HT-29 (cell line): ENCODE data around the gene DAPP1. TPM values are rescaled to one million over a fixed set of nuclear protein-coding genes. Genes with fewer than 3 reads are reported as not detected.
"Not testable (repeated sequence)": the region's sequence is repeated elsewhere in the genome, so short reads cannot be mapped to it uniquely, and the experiment has no call there.

Experiments
- DNase-seq: peaks from one replicate; pipeline ENCODE4 v3.0.0-alpha.2; 2015; ENCODE audit warnings: low spot score
- total RNA-seq: library from RNA; depleted of rRNA; stranded (reverse); fragments of >200 nt; shearing (Covaris generic); gene quantifications from 2 replicates; pipeline ENCODE4 v1.2.3, GENCODE V29; 2014; rRNA removed

DAPP1 gene, protein sequence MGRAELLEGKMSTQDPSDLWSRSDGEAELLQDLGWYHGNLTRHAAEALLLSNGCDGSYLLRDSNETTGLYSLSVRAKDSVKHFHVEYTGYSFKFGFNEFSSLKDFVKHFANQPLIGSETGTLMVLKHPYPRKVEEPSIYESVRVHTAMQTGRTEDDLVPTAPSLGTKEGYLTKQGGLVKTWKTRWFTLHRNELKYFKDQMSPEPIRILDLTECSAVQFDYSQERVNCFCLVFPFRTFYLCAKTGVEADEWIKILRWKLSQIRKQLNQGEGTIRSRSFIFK
- 2.5 and 3.8 TPM in 2 replicates for total RNA-seq

DNA sequence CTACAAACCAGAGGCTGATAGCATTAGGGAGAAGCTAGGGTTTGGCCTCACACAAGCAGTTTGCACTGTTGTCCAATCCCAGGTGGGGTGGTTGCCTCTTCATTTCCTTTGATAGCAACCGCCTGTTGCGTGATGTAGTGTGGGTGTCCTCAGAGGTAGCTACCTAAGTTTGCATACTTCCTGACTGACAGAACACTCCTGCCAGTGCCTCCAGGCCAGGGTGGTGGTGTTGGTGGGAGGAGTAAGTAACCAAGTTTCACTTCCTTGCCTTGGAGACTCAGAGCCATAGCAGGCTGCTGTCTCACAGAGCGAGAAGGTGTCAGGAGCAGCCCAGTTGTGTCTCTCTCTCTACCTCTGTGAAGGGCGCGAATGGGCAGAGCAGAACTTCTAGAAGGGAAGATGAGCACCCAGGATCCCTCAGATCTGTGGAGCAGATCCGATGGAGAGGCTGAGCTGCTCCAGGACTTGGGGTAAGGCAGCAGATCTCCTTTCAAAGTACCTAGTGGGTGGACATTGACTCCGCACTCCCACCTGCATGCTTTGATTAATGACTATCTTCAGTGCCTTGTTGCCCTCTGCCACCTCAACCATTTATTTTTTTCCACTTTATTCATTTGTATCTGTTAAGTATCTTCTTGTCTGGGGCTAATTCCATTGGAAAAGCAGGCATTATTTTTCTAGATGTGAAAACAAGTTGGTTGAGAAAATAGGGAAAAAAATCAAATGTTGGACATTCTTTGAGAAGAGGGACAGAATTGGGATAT lies at the start of gene DAPP1:
DAPP1 (plus strand) TSS at position 283 of the 764 bp plus-strand sequence; CDS start at position 370, 87 bp downstream.
- peak; percentile 76 for DNase-seq

DNA sequence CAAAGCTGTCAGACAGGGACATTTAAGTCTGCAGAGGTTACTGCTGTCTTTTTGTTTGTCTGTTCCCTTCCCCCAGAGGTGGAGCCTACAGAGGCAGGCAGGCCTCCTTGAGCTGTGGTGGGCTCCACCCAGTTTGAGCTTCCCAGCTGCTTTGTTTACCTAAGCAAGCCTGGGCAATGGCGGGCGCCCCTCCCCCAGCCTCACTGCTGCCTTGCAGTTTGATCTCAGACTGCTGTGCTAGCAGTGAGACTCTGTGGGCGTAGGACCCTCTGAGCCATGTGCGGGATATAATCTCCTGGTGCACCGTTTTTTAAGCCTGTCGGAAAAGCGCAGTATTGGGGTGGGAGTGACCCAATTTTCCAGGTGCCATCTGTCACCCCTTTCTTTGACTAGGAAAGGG lies 45.8 kb upstream of the DAPP1 start:
- DNase-seq = not testable (repeated sequence)

DNA sequence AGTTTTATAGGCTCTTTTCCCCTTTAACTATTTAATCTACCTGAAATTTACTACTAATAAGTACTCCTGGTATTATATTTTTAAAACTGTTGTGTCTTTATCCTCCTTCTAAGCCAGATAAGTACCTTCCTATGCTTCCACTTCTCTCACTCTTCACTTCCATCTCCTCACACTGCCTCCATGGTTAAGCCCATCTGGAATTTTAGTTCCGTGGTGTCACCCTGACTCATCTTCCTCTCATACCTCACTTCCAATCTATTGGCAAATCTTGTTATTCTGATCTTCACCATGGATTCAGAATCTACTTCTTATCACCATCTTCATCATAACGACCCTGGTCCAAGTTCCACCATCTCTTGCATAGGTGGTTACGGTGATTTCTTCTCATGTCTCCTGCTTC lies 32.7 kb upstream of the DAPP1 start:
- DNase-seq = no peak

DNA sequence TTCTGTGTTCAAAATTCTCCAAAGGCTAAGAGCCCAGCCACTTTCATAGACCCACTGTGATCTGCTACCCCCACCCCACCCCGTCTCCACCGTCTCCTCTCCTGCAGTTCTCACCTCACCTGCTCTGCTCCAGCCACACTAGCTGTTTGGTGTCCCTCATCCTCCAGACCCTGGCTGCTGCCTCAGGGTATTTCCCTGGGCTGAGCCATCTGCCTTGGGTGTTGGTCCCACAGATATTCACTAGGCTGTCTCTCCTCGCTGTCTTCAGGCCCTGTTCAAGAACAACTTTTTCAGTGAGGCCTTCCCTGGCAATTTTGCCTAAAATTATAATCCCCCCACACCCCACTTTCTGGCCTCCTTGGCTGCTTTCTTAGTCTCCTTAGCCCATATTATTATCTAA lies 31.8 kb upstream of the DAPP1 start:
- DNase-seq = no peak

DNA sequence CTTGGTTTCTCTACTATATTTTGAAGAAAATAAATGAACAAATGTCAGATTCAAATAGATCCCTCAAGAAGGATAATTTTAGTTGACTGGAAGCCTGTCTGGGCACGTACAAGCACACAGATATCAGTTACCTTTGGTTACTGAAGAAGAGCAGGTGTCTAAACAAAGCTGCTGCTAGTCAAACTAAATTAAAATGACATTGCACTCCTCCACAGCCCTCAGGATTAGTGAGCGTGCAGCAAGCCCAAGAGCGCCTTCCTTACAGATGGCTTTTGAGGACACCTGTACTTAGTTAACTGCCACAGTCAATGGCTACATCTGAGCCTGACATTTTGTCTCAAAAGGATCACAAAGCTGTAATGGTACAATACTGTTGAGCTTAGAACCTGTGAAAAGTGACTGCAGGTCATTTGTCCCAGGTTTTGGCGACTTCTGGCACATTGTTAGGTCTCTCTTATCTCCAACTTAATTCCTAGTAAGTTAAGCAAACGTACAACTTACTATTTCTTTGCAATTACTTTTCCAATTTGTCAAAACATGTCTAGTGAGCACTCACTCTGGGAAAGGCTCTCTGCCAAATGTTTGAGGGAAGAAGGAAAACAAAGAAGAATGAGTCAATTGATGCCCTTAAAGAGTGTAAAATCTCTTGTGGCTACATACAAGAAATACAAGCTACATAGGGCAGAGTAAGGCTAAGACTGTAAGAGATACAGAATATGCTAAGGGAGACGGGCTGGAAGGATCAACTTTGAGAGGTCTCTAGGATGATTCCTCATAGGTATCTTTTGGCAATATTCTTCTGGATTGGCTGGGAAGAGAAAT lies 25.6 kb upstream of the DAPP1 start:
- no peak for DNase-seq

DNA sequence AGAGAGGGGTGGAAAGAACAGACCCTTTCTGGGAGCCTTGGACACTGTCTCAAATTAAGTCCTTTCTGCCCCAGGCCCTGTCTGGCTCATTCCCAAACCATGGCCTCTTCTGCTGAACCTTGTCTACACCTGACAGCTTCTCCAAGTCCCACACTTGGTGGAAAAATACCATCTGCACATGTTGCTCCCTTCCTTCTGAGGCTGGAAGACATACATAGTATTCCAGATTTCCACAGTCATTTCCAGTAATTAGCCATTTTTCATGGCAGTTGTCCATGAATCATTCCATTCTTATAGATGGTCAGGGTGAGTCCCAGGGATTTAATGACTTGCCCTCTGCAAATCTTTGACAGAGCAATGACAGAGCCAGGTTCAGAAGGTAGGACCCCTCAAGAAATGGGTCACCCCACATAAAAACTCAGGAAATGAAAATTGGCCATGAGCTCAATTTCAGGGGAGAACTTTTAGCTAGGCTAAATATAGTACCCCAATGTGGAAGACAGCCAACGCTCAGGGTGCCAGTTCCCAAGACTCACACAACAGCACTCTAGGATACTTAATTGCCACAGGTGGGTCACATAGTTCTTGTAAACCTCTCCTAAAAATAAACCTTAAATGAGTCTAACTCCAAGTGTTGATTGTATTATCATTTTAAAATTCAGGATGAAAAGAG lies 16.2 kb upstream of the DAPP1 start:
- DNase-seq = no peak

DNA sequence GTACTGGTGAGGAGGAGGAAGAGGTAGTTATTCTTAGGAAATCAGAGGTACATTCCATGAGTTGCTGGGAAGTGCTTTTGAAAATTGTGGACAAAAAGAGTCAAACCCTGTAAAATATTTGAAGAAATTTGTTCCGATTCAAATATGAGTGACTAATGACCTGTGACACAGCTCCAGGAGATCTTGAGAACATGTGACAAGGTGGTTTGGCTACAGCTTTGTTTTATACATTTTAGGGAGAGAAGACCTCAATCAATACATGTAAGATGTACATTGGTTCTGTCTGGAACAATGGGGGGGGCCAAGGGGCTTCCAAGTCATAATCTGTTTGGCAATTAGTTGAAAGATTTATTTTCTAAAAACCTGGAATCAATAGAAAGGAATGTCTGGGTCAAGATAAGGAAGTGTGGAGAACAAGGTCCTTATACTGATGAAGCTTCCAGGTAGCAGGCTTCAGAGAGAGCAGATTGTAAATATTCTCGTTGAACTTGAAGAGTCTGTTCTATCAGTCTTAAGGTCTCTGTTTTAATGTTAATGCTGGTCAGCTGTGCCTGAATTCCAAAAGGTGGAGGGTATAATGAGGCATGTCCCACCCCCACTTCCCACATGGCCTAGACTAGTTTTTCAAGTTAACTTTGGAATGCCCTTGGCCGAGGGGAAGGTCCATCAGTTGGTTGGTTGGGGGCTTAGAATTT lies 15.5 kb upstream of the DAPP1 start:
- DNase-seq = no peak

DNA sequence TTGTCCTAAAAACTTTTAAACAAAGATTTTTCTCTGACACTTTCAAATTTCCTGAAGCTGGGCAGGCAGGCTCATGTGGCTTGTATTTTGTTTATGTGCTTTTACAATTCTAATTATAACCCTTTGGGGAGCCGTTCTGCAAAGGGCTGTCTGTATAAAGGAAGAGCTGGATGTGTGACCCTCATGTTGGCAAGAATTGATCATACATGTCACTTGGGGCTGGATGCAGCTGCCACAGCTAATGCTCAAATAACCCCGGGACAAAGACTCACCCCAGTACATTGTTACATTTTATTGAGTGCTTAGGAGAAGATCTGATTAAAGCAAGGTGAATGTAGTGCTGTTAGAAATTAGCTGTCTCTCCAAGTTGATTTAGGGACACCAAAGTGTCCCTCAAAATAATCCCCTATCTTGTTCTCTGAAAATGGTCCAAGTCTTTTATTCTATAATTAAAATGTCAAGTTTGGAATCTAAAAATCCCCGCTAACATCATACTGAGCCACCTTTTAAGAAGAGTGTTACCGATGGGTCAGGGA lies 13.0 kb upstream of the DAPP1 start:
- no peak for DNase-seq

DNA sequence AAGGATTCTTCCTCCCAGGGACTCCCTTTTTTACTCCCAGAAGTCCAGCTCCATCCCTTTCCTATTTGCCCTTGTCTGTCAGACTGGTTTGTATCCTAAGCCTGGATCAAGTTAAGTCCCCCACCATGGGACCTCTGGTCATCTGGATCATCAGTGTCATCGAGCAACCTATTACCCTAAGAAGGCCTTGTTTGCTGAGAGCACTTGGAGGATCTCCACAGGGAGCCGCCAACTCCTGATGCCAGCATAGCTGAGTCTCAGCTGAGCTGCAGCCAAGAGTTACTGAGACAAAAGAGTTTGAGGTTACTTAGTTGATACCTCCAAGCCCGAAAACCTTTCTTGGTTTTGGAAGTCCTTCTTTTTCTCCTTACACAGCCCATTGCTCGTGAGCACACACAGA lies 10.1 kb upstream of the DAPP1 start:
- DNase-seq = no peak

DNA sequence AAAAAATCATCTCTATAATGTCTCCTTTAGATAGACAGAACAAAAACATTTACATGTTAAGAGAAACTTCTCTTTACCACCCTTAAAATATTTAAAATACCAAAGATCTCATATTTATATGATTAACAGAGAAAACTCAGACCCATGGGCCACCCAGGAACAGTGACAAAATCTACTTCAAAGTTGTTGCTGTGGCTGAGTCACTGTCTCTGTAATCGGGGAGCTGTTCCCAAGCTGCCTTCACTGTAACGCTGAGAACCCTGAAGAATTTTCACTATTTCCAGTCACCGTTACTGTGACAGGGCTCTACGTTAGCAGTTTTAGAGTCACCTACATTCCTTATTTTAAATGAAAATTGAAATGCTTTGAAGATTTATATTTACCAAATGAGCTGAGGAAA lies 9.0 kb upstream of the DAPP1 start:
- DNase-seq = no peak

DNA sequence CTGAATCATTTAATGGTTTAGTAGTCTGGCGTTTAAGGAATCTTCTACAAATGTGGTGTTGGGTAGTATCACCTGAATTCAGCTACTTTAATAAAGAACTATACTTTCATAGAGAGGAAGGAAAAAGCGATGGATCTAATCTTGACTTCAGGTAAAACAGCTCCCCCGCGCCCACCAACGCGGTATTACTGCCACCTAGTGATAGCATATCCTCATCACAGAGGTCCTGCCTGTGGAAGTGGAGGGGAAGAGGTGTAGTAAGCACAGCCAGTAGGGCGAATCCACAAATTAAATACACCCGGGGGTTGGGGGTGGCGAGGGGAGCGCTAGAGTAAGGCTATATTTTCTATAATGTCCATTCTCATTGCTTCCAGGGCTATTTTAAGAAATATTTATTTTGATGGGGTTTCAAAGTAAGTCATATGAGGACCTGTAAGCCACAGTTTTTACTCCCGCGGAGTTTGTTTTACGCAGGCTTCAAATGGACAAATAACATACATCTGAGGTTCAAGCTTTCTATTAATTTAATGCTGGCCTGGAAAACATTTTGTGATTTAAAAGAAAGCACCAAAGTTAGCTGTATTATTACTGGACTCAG lies 8.3 kb upstream of the DAPP1 start:
- DNase-seq = peak; percentile 77

DNA sequence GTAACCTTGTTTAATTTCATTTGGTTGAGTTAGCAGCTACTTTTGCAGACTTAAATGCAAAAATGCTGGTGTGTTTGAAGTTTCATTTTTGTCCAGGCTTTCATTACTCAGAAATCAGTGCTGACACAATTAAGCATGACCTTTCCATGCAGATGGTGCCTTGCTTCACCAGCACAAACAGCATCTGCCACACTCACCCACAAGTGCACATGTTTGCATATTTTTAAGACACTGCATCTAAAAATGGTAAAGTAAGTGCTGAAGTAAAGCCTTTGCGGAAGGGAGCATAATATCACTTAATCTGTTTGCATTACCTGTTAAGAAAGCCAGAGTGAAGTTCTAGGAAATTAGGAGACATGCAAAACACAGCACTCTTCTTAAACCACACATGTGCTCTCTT lies 7.3 kb upstream of the DAPP1 start:
- no peak for DNase-seq

DNA sequence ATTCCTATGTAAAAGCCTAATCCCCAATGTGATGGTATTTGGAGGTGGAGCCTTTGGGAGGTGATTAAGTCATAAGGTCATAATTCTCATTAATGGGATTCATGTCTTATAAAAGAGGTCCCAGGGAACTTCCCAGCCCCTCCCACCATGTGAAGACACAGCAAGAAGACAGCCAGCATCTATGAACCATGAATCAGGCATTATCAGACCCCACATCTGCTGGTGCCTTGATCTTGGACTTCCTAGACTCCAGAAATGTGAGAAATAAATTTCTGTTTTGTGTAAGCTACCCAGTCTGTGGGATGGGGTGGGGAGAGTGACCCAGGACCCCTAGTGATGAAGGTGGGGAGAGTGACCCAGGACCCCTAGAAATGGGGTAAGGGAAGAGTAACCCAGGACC lies 6.1 kb upstream of the DAPP1 start:
- DNase-seq = no peak

DNA sequence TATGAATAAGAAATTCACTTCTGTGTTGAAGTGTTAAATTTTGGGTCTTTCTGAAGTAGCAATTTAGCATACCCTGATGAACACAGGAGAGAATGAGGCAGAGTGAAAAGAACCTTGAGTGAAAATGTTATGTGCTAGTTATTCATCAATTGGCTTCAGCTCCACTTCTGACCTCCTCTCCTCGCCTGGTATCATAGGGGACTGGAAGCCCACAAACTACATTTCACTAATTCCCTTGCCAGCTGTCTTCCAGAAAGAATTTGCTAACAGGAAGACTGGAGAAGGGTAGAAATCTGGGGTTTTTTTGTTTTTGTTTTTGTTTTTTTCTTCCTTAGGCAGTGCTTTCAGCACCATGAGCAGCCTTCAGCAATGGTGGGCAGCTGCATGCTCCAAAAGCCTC lies 5.5 kb upstream of the DAPP1 start:
- DNase-seq = no peak

DNA sequence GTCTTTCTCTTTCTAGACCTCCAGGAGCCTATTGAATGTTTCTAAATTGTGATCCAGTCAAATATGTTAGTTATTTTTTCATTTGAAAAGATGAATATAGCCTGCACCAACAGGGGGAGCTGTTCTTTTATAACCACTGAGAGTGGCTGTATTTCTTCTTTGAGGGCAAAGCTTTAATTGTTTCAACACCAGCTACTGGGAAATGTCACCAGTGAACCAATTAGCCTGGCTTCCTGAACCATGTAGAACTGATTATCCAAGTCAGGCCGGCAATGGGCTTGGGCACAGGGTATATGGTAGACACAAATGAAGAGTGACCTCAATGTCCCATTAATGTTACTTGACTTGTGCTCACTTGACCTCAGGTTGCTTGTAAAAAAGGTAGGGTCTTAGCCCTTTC lies 4.8 kb upstream of the DAPP1 start:
- DNase-seq = peak; percentile 68

DNA sequence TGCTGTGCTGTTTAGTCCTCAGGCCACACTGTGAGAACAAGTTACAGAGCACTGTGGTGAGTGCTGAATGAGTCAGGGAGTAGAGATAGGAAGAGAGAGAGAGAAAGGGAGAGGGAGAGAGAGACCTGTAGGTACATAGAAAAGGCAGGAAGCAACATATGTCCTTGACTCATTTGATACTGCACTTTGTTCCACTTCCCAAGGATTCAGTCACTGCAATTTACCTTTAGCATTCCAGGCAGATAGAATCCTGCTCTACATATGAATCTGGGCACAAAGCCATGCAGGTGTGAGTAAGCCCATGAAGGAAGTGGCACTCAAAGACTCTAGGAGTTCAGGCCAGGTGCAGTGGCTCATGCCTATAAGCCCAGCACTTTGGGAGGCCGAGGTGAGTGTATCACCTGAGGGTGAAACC lies 1.0 kb upstream of the DAPP1 start:
- DNase-seq = peak; percentile 94

DNA sequence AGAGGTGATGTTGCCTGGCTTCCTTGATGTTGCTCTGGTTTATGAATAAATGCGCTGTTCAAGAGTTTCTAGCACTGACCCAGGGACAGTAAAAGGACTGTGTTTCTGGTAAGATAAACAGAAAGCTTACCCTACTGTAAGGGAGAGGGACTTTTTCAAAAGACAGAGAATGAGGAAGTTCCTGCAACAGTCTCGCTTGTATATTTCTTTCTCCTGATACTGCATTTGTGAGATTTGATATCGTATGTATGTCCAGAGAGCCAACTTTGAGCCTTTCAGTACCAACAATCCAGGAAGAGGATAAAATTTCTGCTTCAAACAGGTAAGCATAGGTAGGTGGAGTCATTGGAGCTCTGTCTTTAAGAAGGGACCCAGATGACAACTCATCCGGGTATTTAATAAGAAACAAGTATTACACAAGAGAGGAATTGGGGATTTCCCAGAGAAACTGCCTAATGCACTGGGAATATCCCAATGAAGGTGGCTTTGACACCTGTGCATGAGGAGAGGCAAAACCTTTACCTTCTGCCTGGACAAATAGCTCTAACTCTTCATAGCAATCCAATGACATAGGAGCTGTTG lies 773 bp downstream of the DAPP1 start:
- peak; percentile 32 for DNase-seq

DNA sequence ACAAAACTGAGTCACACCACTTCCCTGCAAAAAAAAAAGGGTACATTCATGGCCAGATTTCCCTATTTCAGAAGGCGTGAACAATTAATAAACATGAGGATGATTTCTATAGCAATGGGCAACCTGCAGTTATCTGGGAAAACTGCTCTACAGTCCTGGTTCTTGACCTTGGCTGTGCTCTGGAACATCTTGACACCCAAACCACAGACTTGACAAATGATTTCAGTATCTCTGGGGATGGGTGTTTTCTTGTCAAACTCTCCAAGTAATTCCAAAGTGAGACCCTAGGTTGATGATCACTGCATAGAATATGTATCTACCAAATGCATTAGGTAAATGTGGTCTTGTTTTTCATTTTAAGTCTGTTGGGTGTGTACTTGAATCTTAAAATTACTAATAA lies 2.0 kb downstream of the DAPP1 start:
- DNase-seq = no peak

DNA sequence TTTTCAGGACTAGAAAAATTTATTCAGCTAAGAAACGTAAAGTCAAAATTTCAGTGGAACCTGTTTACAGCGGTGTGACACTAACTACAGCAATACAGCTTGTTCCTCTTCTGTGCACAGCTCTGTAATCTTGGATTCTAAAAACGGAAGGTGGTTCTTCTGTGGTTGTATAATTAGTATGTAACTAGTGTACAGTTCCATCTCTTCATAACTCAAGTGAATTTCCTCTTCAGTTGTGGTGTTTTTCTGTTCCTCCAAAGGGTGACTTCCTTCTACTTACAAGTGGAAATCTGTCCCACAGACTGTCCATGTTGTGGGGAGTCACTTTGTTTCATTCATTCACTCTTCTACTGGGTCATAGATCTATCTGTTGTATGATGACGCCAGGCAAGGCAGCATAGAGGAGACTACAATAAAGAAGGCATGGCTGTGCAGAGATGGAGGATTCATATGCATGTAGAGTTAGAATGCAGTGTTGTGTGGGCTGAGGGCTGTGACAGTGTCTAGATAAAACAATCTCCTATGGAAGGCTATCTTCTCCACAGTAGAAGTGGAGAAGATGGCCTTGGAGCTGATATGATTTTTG lies 5.4 kb downstream of the DAPP1 start:
- DNase-seq = no peak

DNA sequence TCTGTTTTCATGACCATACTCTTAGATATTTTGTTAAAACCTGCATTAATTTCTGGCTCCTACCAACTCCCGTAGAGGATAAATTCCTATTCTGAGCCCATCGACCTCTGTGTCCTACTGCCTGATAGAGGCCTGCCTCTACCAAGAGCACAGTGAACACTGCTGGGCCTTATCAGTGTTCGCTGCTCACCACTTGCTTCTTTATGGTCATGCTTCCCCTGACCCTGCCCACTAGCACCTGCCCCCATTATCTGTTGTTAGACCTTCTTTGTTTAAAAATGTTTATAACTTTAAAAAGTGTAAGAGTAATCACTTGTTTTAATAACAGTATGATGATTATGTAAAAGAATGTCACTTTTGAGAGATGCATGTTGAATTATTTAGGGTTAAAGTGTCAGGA lies 6.1 kb downstream of the DAPP1 start:
- no peak for DNase-seq
